ENCODE results near the gene INVS. TPM values are rescaled to one million over a fixed set of nuclear protein-coding genes. Genes with fewer than 3 reads are reported as not detected.

INVS gene
- total RNA-seq, 4 donors from 2014 or later: 12.8 to 22.8 (median 18.2) TPM

- H3K9me3 ChIP-seq: no peaks in the 10 kb centered on the region
- no peaks in the 10 kb centered on the region for H3K27me3 ChIP-seq
- TF ChIP-seq, protein P1, sequence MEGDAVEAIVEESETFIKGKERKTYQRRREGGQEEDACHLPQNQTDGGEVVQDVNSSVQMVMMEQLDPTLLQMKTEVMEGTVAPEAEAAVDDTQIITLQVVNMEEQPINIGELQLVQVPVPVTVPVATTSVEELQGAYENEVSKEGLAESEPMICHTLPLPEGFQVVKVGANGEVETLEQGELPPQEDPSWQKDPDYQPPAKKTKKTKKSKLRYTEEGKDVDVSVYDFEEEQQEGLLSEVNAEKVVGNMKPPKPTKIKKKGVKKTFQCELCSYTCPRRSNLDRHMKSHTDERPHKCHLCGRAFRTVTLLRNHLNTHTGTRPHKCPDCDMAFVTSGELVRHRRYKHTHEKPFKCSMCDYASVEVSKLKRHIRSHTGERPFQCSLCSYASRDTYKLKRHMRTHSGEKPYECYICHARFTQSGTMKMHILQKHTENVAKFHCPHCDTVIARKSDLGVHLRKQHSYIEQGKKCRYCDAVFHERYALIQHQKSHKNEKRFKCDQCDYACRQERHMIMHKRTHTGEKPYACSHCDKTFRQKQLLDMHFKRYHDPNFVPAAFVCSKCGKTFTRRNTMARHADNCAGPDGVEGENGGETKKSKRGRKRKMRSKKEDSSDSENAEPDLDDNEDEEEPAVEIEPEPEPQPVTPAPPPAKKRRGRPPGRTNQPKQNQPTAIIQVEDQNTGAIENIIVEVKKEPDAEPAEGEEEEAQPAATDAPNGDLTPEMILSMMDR (IDR thresholded peaks at IDR 0.05): no peak
- TF ChIP-seq POLR2A (IDR thresholded peaks at IDR 0.05) (no peak), EP300 (IDR thresholded peaks at IDR 0.05) (no peak), POLR2AphosphoS5 (IDR thresholded peaks at IDR 0.05) (no peak)
- H3K36me3 ChIP-seq: peaks cover 7% of the 10 kb centered on the region
- no peak for DNase-seq (ENCODE audit: low spot score in 2 of 2)
- no peak overlapping the region for H3K4me3 ChIP-seq
- no peak overlapping the region for H3K27ac ChIP-seq
- WGBS: 89% methylated on average over 2 of the region's 2 CpGs
- H3K4me1 ChIP-seq: peaks cover 6% of the 10 kb centered on the region
These were observed 13.8 kb downstream of the INVS start for GRCh38 chr9:100112677-100113336.

DNA sequence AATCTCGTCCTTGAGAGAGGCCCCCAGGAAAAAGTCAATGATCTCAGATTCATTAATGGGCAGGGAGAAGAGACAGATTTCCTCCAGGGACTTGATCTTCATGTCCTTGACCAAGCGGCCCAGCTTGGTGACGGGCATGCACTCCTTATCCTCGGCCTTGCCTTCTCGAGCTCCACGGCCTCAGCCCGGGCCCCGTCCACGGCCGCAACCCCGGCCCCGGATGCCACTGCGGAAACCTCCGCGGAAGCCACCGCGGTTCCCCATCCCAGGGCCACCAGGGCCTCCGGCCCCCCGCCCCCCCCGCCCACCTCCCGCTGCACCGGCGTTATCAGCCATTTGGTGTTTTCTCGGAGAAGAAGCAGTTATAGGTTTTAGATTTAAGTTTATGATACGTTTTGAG is 18.3 kb downstream of the INVS start:
- DNase-seq (ENCODE audit: low spot score in 2 of 2): no peak
- Histone ChIP-seq H3K27me3 (no peaks in the 10 kb centered on the region), H3K36me3 (peaks cover 3% of the 10 kb centered on the region), H3K4me1 (no peaks in the 10 kb centered on the region), H3K27ac (no peak overlapping the region), H3K9me3 (no peaks in the 10 kb centered on the region), H3K4me3 (no peak overlapping the region)
- WGBS: 98% methylated on average over 25 of the region's 25 CpGs
- TF ChIP-seq POLR2A (IDR thresholded peaks at IDR 0.05) (no peak), EP300 (IDR thresholded peaks at IDR 0.05) (no peak), POLR2AphosphoS5 (IDR thresholded peaks at IDR 0.05) (no peak)
- TF ChIP-seq, protein P1 (IDR thresholded peaks at IDR 0.05): no peak

DNA sequence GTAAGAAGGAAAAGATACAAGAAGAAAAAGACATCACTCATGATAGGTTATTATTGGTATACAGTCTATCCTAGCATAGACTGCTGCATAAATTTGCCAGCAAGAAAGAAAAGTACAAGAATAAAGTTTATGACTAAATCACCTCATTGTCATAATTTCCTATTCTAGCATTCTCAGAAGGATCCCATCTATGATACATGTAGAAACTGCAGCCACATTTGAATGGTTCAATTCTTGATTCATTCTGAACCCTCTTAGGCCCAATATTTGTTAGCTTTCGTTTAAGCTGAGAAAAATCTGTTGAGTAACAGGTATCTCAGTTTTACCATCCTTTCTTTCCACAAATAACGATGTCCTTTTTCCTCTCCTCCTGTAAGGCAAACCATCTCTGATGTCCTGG is 21.2 kb downstream of the INVS start:
- WGBS: 94% methylated on average over 2 of the region's 2 CpGs
- TF ChIP-seq, protein P1 (IDR thresholded peaks at IDR 0.05): no peak
- TF ChIP-seq POLR2AphosphoS5 (IDR thresholded peaks at IDR 0.05) (no peak), EP300 (IDR thresholded peaks at IDR 0.05) (no peak), POLR2A (IDR thresholded peaks at IDR 0.05) (no peak)
- H3K4me1 ChIP-seq: no peaks in the 10 kb centered on the region
- H3K27me3 ChIP-seq: no peaks in the 10 kb centered on the region
- H3K4me3 ChIP-seq: no peak overlapping the region
- no peak overlapping the region for H3K27ac ChIP-seq
- peaks cover 3% of the 10 kb centered on the region for H3K36me3 ChIP-seq
- H3K9me3 ChIP-seq: no peaks in the 10 kb centered on the region
- no peak for DNase-seq (ENCODE audit: low spot score in 2 of 2)

DNA sequence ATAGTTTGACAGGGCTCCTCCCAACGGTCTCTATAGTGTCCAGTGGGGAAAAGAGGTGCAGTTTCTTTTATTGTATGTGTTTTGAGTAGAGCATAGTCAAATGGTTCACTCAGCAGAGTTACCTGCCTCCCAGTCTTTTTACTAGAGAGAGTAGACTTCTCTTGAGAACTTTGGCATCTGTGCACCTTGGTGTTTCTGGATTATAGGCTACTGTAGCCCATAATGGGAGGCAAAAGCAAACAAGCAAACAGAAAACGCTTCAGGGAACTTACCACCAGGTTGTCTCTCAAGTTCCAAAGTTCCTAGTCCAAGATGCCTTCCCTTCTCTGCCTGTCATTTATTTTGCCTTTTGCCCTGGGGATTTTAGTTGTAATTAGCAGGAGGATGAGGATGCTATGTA is 26.2 kb downstream of the INVS start:
- TF ChIP-seq POLR2AphosphoS5 (IDR thresholded peaks at IDR 0.05) (no peak), POLR2A (IDR thresholded peaks at IDR 0.05) (no peak), EP300 (IDR thresholded peaks at IDR 0.05) (no peak)
- TF ChIP-seq, protein P1 (IDR thresholded peaks at IDR 0.05): no peak
- WGBS: 92% methylated on average over 2 of the region's 2 CpGs
- H3K27ac ChIP-seq: no peak overlapping the region
- no peaks in the 10 kb centered on the region for H3K4me1 ChIP-seq
- H3K27me3 ChIP-seq: no peaks in the 10 kb centered on the region
- DNase-seq (ENCODE audit: low spot score in 2 of 2): no peak
- no peaks in the 10 kb centered on the region for H3K36me3 ChIP-seq
- H3K4me3 ChIP-seq: no peak overlapping the region
- H3K9me3 ChIP-seq: no peaks in the 10 kb centered on the region

GRCh38 chr9:100125910-100126309 is 26.9 kb downstream of the INVS start:
- Histone ChIP-seq H3K9me3 (no peaks in the 10 kb centered on the region), H3K4me1 (no peaks in the 10 kb centered on the region), H3K36me3 (no peaks in the 10 kb centered on the region), H3K27me3 (no peaks in the 10 kb centered on the region), H3K27ac (no peak overlapping the region), H3K4me3 (no peak overlapping the region)
- WGBS: 77% methylated on average over 2 of the region's 2 CpGs
- DNase-seq (ENCODE audit: low spot score in 2 of 2): no peak
- TF ChIP-seq POLR2AphosphoS5 (IDR thresholded peaks at IDR 0.05) (no peak), POLR2A (IDR thresholded peaks at IDR 0.05) (no peak), EP300 (IDR thresholded peaks at IDR 0.05) (no peak)
- TF ChIP-seq, protein P1 (IDR thresholded peaks at IDR 0.05): no peak

Data from suprapubic skin (tissue), 4 donors.